HepG2 (cell line): ENCODE results near the gene ODC1. TPM values are rescaled to one million over a fixed set of nuclear protein-coding genes. Genes with fewer than 3 reads are reported as not detected.

Experiments used
- ATAC-seq: fragments of 200-7000 bp; cut with Tn5 transposase; 3 replicates; pipeline ENCODE4 v1.9.1; 2020; ENCODE audit warnings: mild to moderate bottlenecking, moderate library complexity
- BruUV-seq: library from RNA; stranded (reverse); fragments of 400-500 nt; replicated peaks from 2 replicates; lab custom pipeline; 2021; lab: Mats Ljungman, UMichigan
- CTCF ChIA-PET: fragments of 300-600 bp; formaldehyde crosslinking; extraction: SDS; loops from one replicate; lab custom pipeline; 2021; ENCODE audit warnings: low total read pairs, inconsistent platforms, low intra/inter-chr PET ratio; lab: Yijun Ruan, JAX
- POLR2A ChIA-PET: fragments of 350-600 bp; sonication (Branson Sonifier 250); formaldehyde crosslinking; loops from one replicate; lab custom pipeline; 2020; ENCODE audit warnings: antibody characterized with exemption, inconsistent platforms; lab: Yijun Ruan, JAX
- DNase-seq: peaks from one replicate; pipeline ENCODE4 v3.0.0-alpha.2; 2015; ENCODE audit warnings: low spot score
- FAIRE-seq: peaks from 3 replicates; lab custom pipeline; 2011; peaks lifted over from hg19 to GRCh38; lab: Jason Lieb, UNC
- H2AFZ ChIP-seq: one replicate; pipeline ENCODE4 v1.6.1; 2011; ENCODE audit warnings: low read length, inconsistent platforms
- H3K27ac ChIP-seq: fragments of 300-600 bp; 3 replicates; pipeline ENCODE4 v1.8.0; 2011; ENCODE audit warnings: mixed run types, mild to moderate bottlenecking, mixed read lengths, low read length, inconsistent platforms; ENCODE audit not compliant: insufficient read depth; ENCODE audit errors: extremely low read length
- H3K27me3 ChIP-seq, 2 experiments: fragments of 200-600 bp in 1 of 2; 2 replicates in 1 of 2; 3 replicates in 1 of 2; pipeline versions ENCODE4 v1.6.0 to v1.8.0; 2011; ENCODE audit warnings: low read length in 2 of 2, mild to moderate bottlenecking in 2 of 2, moderate library complexity in 2 of 2, inconsistent platforms in 1 of 2; ENCODE audit not compliant: insufficient read depth in 2 of 2, control insufficient read depth in 1 of 2
- H3K36me3 ChIP-seq, 2 experiments: fragments of 200-600 bp in 1 of 2; replicated peaks in 1 of 2; 2 replicates in 1 of 2; 3 replicates in 1 of 2; pipeline versions ENCODE4 v1.5.1 to v1.8.0; 2011; ENCODE audit warnings: low read length in 2 of 2, inconsistent platforms in 1 of 2; ENCODE audit not compliant: insufficient read depth in 2 of 2, control insufficient read depth in 1 of 2
- H3K4me1 ChIP-seq: 2 replicates; pipeline ENCODE4 v1.5.1; 2012; ENCODE audit warnings: low read length, inconsistent platforms; ENCODE audit not compliant: insufficient read depth
- H3K4me2 ChIP-seq: 2 replicates; pipeline ENCODE4 v1.6.0; 2011; ENCODE audit warnings: low read depth, low read length, inconsistent platforms
- H3K4me3 ChIP-seq, 3 experiments: fragments of 200-600 bp in 1 of 3; sonication (generic), shearing (Covaris generic) in 1 of 3; replicated peaks in 1 of 3; 2 replicates each; pipeline ENCODE4 v1.5.1; 2011 to 2016; ENCODE audit warnings: low read length in 3 of 3, inconsistent platforms in 2 of 3, low read depth in 2 of 3, mild to moderate bottlenecking in 2 of 3, control low read depth in 1 of 3, mixed read lengths in 1 of 3; ENCODE audit not compliant: insufficient read depth in 1 of 3
- H3K79me2 ChIP-seq: one replicate; pipeline ENCODE4 v1.6.1; 2011; ENCODE audit warnings: low read length, inconsistent platforms; ENCODE audit not compliant: insufficient read depth
- H3K9ac ChIP-seq: 2 replicates; pipeline ENCODE4 v1.6.0; 2011; ENCODE audit warnings: mild to moderate bottlenecking, low read depth, low read length, inconsistent platforms; ENCODE audit not compliant: insufficient read depth
- H3K9me3 ChIP-seq: 2 replicates; pipeline ENCODE4 v1.5.1; 2012; ENCODE audit warnings: mild to moderate bottlenecking, low read length
- H4K20me1 ChIP-seq: 2 replicates; pipeline ENCODE4 v1.6.0; 2011; ENCODE audit warnings: inconsistent platforms, mild to moderate bottlenecking, low read length, moderate library complexity; ENCODE audit not compliant: insufficient read depth
- AGO2 ChIP-seq: fragments of 200-400 bp; formaldehyde crosslinking; optimal IDR thresholded peaks from 2 replicates; pipeline ENCODE3; 2017; ENCODE audit warnings: mild to moderate bottlenecking, low read depth, low read length, moderate library complexity
- FLYWCH1 ChIP-seq: sonication (generic); formaldehyde crosslinking; IDR thresholded peaks from 2 replicates; pipeline ENCODE4 v1.8.1; 2023; ENCODE audit warnings: mild to moderate bottlenecking, missing genetic modification reagents
- HDAC6 ChIP-seq: fragments of 200-600 bp; sonication (generic); IDR thresholded peaks from 2 replicates; pipeline ENCODE4 v1.7.0; 2017; ENCODE audit warnings: mild to moderate bottlenecking, antibody characterized with exemption, low read length, low read depth
- HOXA3 ChIP-seq: sonication (generic); formaldehyde crosslinking; IDR thresholded peaks from 2 replicates; pipeline ENCODE4 v1.5.0; 2020; ENCODE audit warnings: missing genetic modification reagents
- MED1 ChIP-seq: sonication (generic); formaldehyde crosslinking; IDR thresholded peaks from 2 replicates; pipeline ENCODE4 v1.4.0; 2020; ENCODE audit warnings: missing genetic modification reagents
- RBFOX2 ChIP-seq: fragments of 200-400 bp; formaldehyde crosslinking; IDR thresholded peaks from 2 replicates; pipeline ENCODE4 v1.6.1; 2017; ENCODE audit warnings: low read depth, mild to moderate bottlenecking, low read length
- YY1 ChIP-seq: IDR thresholded peaks from 2 replicates; pipeline ENCODE4 v1.6.1; 2011; ENCODE audit warnings: low read length, low read depth, moderate library complexity, mild to moderate bottlenecking; ENCODE audit not compliant: insufficient read depth, insufficient replicate concordance
- ZFP1 ChIP-seq: IDR thresholded peaks from 2 replicates; pipeline ENCODE4 v1.6.1; 2016
- ZFP36 ChIP-seq: fragments of 150-350 bp; IDR thresholded peaks from 2 replicates; pipeline ENCODE4 v1.6.1; 2018; ENCODE audit warnings: borderline replicate concordance, low read length, low read depth; ENCODE audit not compliant: partially characterized antibody
- ZNF17 ChIP-seq: sonication (generic); formaldehyde crosslinking; IDR thresholded peaks from 2 replicates; pipeline ENCODE4 v1.5.0; 2020; ENCODE audit warnings: mild to moderate bottlenecking, missing genetic modification reagents
- ZNF224 ChIP-seq: sonication (generic); formaldehyde crosslinking; IDR thresholded peaks from 2 replicates; pipeline ENCODE4 v1.5.0; 2020; ENCODE audit warnings: mild to moderate bottlenecking, missing genetic modification reagents
- ZNF547 ChIP-seq: sonication (generic); formaldehyde crosslinking; IDR thresholded peaks from 2 replicates; pipeline ENCODE4 v1.5.1; 2020; ENCODE audit warnings: mild to moderate bottlenecking, missing genetic modification reagents
- ZNF577 ChIP-seq: sonication (generic); formaldehyde crosslinking; IDR thresholded peaks from 2 replicates; pipeline ENCODE4 v1.4.0; 2020; ENCODE audit warnings: mild to moderate bottlenecking, low read depth, missing genetic modification reagents, borderline replicate concordance
- ZNF780A ChIP-seq: sonication (generic); formaldehyde crosslinking; IDR thresholded peaks from 2 replicates; pipeline ENCODE4 v1.8.0; 2022; ENCODE audit warnings: mild to moderate bottlenecking, missing genetic modification reagents, moderate library complexity
- WGBS: methylation state at CpG from one replicate; pipeline ENCODE4 v1.1.6; 2017; ENCODE audit warnings: low lambda C conversion rate; 5-methylcytosine and 5-hydroxymethylcytosine counted together
- in situ Hi-C: cut with HindIII; loops from 2 replicates; pipeline ENCODE4 v1.10.0; 2017; ENCODE audit warnings: low pct_unique_long_range_greater_than_20kb; ENCODE audit not compliant: extremely low pct_ligation_motif_present
- intact Hi-C: fragments of 100-400 bp; cut with micrococcal nuclease; formaldehyde crosslinking; loops from one replicate; pipeline ENCODE4 v1.10.0; 2022; ENCODE audit not compliant: unreplicated experiment
- polyA plus RNA-seq, 8 experiments: library from polyadenylated mRNA; depleted of rRNA in 3 of 8; stranded (reverse) in 7 of 8; unstranded in 1 of 8; fragments of >200 nt; fragmentation: Illumina TruSeq in 4 of 8; extraction: Trizol in 4 of 8; gene quantifications; 2 replicates each; pipeline versions ENCODE4 v1.2.1 to v1.2.3, GENCODE V29; 2011 to 2016; ENCODE audit warnings: low read depth in 4 of 8, missing spikeins in 1 of 8, mixed read lengths in 1 of 8; ENCODE audit not compliant: insufficient read depth in 1 of 8
- total RNA-seq, 5 experiments: library from RNA; depleted of rRNA; stranded (reverse); fragments of >200 nt; fragmentation: Illumina TruSeq; extraction: Trizol; gene quantifications; 2 replicates each; pipeline ENCODE4 v1.2.3, GENCODE V29; 2016; ENCODE audit warnings: low read depth in 1 of 5

The ODC1 gene
- total and polyA plus RNA-seq, 2 of the 13 experiments (the other 11 are each of a cell fraction or from before 2014, with no cell fraction given): 142 to 371 TPM

- intact Hi-C loops: loop anchor here (5.0 kb wide), 1 partner anchor 33 kb away; no protein-coding TSS in a partner anchor
Observed at GRCh38 chr2:10453905-10454298, 5.8 kb upstream of the ODC1 start.

GRCh38 chr2:10452956-10453904 is 5.1 kb upstream of the ODC1 start:
- Histone ChIP-seq H3K36me3 (no peaks in the 10 kb centered on the region), H4K20me1 (no peaks in the 10 kb centered on the region), H3K4me1 (peaks cover 49% of the 10 kb centered on the region), H3K27me3 (peaks cover 0 to 2% of the 10 kb centered on the region in 2 experiments; a peak in 2 of 5 replicates), H2AFZ (no peak overlapping the region), H3K9me3 (no peaks in the 10 kb centered on the region), H3K4me2 (no peak overlapping the region), H3K79me2 (peaks cover 4% of the 10 kb centered on the region), H3K9ac (no peak overlapping the region), H3K4me3 (no peak overlapping the region), H3K27ac (no peak overlapping the region)
- DNase-seq: no peak
- no peak for ATAC-seq
- in situ Hi-C loops (no loop called here), intact Hi-C loops (loop anchor here (5.0 kb wide), 1 partner anchor 34 kb away; no protein-coding TSS in a partner anchor)
- ChIA-PET CTCF (no interaction called here), POLR2A (no interaction called here)
- WGBS: 85% methylated on average over 17 of the region's 17 CpGs
- no TSS peak for BruUV-seq
- FAIRE-seq: no peak
- TF ChIP-seq YY1 (no peak), ZNF224 (CRISPR knock-in tag) (no peak), ZNF577 (CRISPR knock-in tag) (no peak), HOXA3 (CRISPR knock-in tag) (no peak), ZFP1 (CRISPR knock-in tag) (no peak), ZNF547 (CRISPR knock-in tag) (no peak), ZNF780A (CRISPR knock-in tag) (no peak), ZNF17 (CRISPR knock-in tag) (no peak), MED1 (CRISPR knock-in tag) (no peak), FLYWCH1 (CRISPR knock-in tag) (no peak)

More at GRCh38 chr2:10453905-10454298, 5.8 kb upstream of the ODC1 start:
- H3K4me3 ChIP-seq: no peak overlapping the region
- POLR2A ChIA-PET: no interaction called here
- H3K36me3 ChIP-seq: no peaks in the 10 kb centered on the region
- DNase-seq: no peak
- no peaks in the 10 kb centered on the region for H3K9me3 ChIP-seq
- no peak overlapping the region for H2AFZ ChIP-seq
- H3K27me3 ChIP-seq: peaks cover 1 to 7% of the 10 kb centered on the region in 2 experiments; a peak in 3 of 5 replicates
- ATAC-seq: no peak
- no peak for FAIRE-seq
- H3K4me1 ChIP-seq: peaks cover 45% of the 10 kb centered on the region
- in situ Hi-C loops: no loop called here
- CTCF ChIA-PET: no interaction called here
- H3K4me2 ChIP-seq: no peak overlapping the region
- peaks cover 4% of the 10 kb centered on the region for H3K79me2 ChIP-seq
- no peak overlapping the region for H3K27ac ChIP-seq
- H3K9ac ChIP-seq: no peak overlapping the region
- TF ChIP-seq AGO2 (peak; percentile 26), RBFOX2 (no peak), ZFP36 (no peak), HDAC6 (no peak)
- TF ChIP-seq, all 625 proteins: peak for 1
- WGBS: 83% methylated on average over 8 of the region's 9 CpGs
- no peaks in the 10 kb centered on the region for H4K20me1 ChIP-seq
- BruUV-seq: no TSS peak
